IPS-20b (cell line): ENCODE measurements around the gene EIF3A.
"Not testable (repeated sequence)": the region's sequence is repeated elsewhere in the genome, so short reads cannot be mapped to it uniquely, and the experiment has no call there.

Experiments used
- H3K27ac ChIP-seq: one replicate; pipeline ENCODE4 v1.5.1; 2013; ENCODE audit warnings: low read length
- H3K27me3 ChIP-seq: 2 replicates; pipeline ENCODE4 v1.6.1; 2013; ENCODE audit warnings: mild to moderate bottlenecking, low read length, inconsistent platforms; ENCODE audit not compliant: insufficient read depth
- H3K36me3 ChIP-seq: 2 replicates; pipeline ENCODE4 v1.6.1; 2013; ENCODE audit warnings: low read depth, mild to moderate bottlenecking, inconsistent platforms, low read length, moderate library complexity; ENCODE audit not compliant: insufficient read depth
- H3K4me1 ChIP-seq: 2 replicates; pipeline ENCODE4 v1.6.1; 2013; ENCODE audit warnings: mild to moderate bottlenecking, control low read depth, inconsistent platforms, low read length, moderate library complexity; ENCODE audit not compliant: insufficient read depth
- H3K4me3 ChIP-seq: 2 replicates; pipeline ENCODE4 v1.5.1; 2013; ENCODE audit warnings: mild to moderate bottlenecking, low read length, inconsistent platforms
- H3K9ac ChIP-seq: 2 replicates; pipeline ENCODE4 v1.6.1; 2013; ENCODE audit warnings: low read depth, mild to moderate bottlenecking, inconsistent platforms, low read length, moderate library complexity
- H3K9me3 ChIP-seq: 2 replicates; pipeline ENCODE4 v1.6.1; 2013; ENCODE audit warnings: mild to moderate bottlenecking, low read depth, low read length, inconsistent platforms; ENCODE audit not compliant: insufficient read depth

The EIF3A gene

DNA sequence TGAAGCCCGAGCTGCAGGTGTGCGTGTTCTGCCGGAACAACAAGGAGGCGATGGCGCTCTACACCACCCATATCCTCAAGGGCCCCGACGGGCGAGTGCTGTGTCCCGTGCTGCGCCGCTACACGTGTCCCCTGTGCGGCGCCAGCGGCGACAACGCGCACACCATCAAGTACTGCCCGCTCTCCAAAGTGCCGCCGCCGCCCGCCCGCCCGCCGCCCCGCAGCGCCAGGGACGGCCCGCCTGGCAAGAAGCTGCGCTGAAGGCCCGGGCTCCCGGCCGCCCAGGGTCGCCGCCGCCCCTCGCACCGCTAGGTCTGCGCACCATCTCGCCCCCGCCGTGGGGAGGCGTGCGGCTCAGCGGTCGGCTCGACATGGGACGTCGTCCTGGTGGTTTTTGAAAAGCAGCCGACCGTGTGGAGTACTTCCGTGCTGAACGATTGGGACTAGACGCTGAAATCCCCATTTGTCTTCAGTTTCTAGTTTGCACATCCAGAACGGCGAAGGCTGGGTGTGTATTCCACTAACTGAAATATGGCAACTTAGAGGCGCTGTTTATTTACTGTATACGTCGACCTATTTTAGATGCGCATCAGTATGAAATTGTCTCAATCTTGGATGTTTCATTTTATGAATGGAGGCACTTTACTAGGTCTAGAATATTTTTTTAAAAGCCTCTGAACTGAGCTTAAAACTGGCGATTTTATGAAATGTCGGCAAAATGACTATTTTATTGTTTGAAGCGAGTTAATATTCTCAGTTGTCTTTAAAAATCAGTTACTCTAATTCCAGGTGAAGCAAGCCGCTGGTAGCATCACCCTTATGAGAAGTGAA is 50.0 kb downstream of the EIF3A start:
- H3K9me3 ChIP-seq = no peaks in the 10 kb centered on the region
- no peak overlapping the region for H3K27ac ChIP-seq
- H3K4me3 ChIP-seq = peak overlapping the region; percentile 69
- H3K27me3 ChIP-seq = no peaks in the 10 kb centered on the region
- H3K4me1 ChIP-seq = peaks cover 3% of the 10 kb centered on the region; the same call in 1 of the 2 replicates
- H3K36me3 ChIP-seq = peaks cover 31% of the 10 kb centered on the region
- no peak overlapping the region; the same call in 1 of the 2 replicates for H3K9ac ChIP-seq

- H3K27ac ChIP-seq = no peak within 1 kb of the TSS
- H3K9ac ChIP-seq = peak within 1 kb of the TSS; percentile 7; the same call in 1 of the 2 replicates
- H3K36me3 ChIP-seq = peaks cover 28% of the 10 kb centered on the region
- no peaks in the 10 kb centered on the region for H3K9me3 ChIP-seq
- peaks cover 3% of the 10 kb centered on the region; the same call in 1 of the 2 replicates for H3K4me1 ChIP-seq
- peak within 1 kb of the TSS; percentile 69 for H3K4me3 ChIP-seq
- H3K27me3 ChIP-seq = no peaks in the 10 kb centered on the region
These were observed 50.8 kb downstream of the EIF3A start, which contains the start of gene NANOS1 for GRCh38 chr10:119029613-119030420. Gene NANOS1, plus strand, starts transcription at chr10:119029714. Its CDS starts 88 bp downstream, at chr10:119029802.

GRCh38 chr10:119028900-119029612 is 51.6 kb downstream of the EIF3A start:
- H3K9ac ChIP-seq = peak overlapping the region; percentile 7; the same call in 1 of the 2 replicates
- peaks cover 20% of the 10 kb centered on the region for H3K36me3 ChIP-seq
- no peaks in the 10 kb centered on the region for H3K9me3 ChIP-seq
- H3K4me3 ChIP-seq = peak overlapping the region; percentile 60
- no peaks in the 10 kb centered on the region for H3K27me3 ChIP-seq
- no peak overlapping the region for H3K27ac ChIP-seq
- H3K4me1 ChIP-seq = peaks cover 3% of the 10 kb centered on the region; the same call in 1 of the 2 replicates

GRCh38 chr10:119028445-119028899 is 52.1 kb downstream of the EIF3A start:
- Histone ChIP-seq H3K4me3 (peak overlapping the region; percentile 60), H3K9ac (peak overlapping the region; percentile 7; the same call in 1 of the 2 replicates), H3K36me3 (peaks cover 14% of the 10 kb centered on the region)
- H3K27me3 ChIP-seq, H3K9me3 ChIP-seq, H3K27ac ChIP-seq, H3K4me1 ChIP-seq: not testable (repeated sequence)

DNA sequence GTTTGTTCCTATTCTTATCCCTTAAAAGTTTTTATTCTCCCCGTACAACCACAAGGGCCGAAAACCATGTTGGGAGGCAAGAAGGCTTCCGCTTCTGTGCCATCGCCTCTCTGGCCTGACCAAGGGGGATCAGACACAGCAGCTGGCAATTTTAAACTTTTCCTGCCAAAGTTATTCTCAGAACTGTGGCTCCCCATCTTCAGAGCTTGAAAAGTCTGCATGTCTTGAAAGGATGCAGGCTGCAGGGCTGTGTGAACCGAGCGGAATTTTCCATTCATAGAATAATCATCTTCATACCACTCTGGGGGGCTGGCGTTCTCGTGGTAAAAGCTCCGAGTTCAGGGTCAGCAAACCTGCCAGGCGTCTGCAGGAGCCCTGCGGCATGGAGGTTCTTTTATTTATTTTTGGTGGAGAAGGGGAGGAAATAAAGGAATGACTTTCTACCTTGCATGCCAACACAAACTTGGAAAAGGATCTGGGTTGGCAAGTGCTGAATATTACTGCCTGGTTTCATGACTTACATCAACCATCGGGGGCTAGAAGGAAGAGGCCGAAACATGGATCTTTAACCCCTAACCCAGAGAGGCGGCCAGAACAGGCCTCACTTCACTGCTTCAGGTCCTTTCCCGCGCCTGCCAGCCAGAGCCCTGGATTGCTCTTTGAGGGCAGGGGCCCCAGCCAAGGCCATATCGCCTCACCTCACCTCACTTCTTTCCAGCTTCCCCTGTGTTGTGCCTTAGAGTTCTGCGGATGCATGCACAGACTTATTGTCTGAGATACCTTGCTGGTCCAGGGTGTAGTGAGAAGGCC is 54.1 kb downstream of the EIF3A start:
- Histone ChIP-seq H3K4me1 (peaks cover 15% of the 10 kb centered on the region), H3K27ac (no peak overlapping the region)

DNA sequence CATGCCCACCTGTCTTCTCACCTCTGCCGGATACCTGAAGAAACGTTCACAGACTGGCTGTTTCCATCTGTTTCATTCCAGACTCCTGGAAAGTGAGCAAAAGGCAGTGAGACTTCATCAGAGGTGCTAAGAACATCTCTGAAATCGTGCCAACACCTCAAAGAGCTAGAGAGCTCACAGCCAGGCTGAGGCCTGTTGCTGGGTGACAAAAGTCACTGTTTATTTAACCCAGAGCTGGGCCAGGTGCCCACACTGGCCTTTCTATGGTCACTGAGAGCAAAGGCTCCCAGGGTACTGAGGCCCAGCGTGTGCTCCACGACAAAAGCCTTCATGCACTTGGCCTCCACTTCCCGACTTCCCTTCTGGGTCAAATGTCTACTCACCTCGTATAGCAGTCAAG is 54.8 kb downstream of the EIF3A start:
- Histone ChIP-seq H3K9me3 (no peaks in the 10 kb centered on the region), H3K27me3 (no peaks in the 10 kb centered on the region), H3K36me3 (no peaks in the 10 kb centered on the region), H3K27ac (no peak overlapping the region), H3K4me1 (peaks cover 12% of the 10 kb centered on the region), H3K4me3 (no peak overlapping the region), H3K9ac (no peak overlapping the region)

More for the DNA sequence above, 54.1 kb downstream of the EIF3A start:
- Histone ChIP-seq H3K9ac (no peak overlapping the region), H3K36me3 (no peaks in the 10 kb centered on the region), H3K9me3 (no peaks in the 10 kb centered on the region), H3K27me3 (no peaks in the 10 kb centered on the region), H3K4me3 (no peak overlapping the region)

GRCh38 chr10:119025336-119025735 is 55.3 kb downstream of the EIF3A start:
- no peak overlapping the region for H3K27ac ChIP-seq

GRCh38 chr10:119024882-119025281 is 55.7 kb downstream of the EIF3A start:
- H3K9ac ChIP-seq = no peak overlapping the region
- no peaks in the 10 kb centered on the region for H3K9me3 ChIP-seq
- no peaks in the 10 kb centered on the region for H3K36me3 ChIP-seq
- H3K27ac ChIP-seq = no peak overlapping the region
- H3K27me3 ChIP-seq = no peaks in the 10 kb centered on the region
- peaks cover 12% of the 10 kb centered on the region for H3K4me1 ChIP-seq
- H3K4me3 ChIP-seq = no peak overlapping the region

More at GRCh38 chr10:119025336-119025735, 55.3 kb downstream of the EIF3A start:
- Histone ChIP-seq H3K4me3 (no peak overlapping the region), H3K27me3 (no peaks in the 10 kb centered on the region), H3K9ac (no peak overlapping the region), H3K36me3 (no peaks in the 10 kb centered on the region), H3K9me3 (no peaks in the 10 kb centered on the region), H3K4me1 (peaks cover 12% of the 10 kb centered on the region)

GRCh38 chr10:119023553-119023868 is 57.1 kb downstream of the EIF3A start:
- Histone ChIP-seq H3K36me3 (no peaks in the 10 kb centered on the region), H3K9me3 (no peaks in the 10 kb centered on the region), H3K27ac (no peak overlapping the region), H3K4me3 (no peak overlapping the region), H3K9ac (no peak overlapping the region), H3K4me1 (peaks cover 12% of the 10 kb centered on the region), H3K27me3 (no peaks in the 10 kb centered on the region)

GRCh38 chr10:119022846-119023552 is 57.6 kb downstream of the EIF3A start:
- Histone ChIP-seq H3K4me1 (peaks cover 12% of the 10 kb centered on the region), H3K4me3 (no peak overlapping the region), H3K36me3 (no peaks in the 10 kb centered on the region), H3K27me3 (no peaks in the 10 kb centered on the region), H3K9me3 (no peaks in the 10 kb centered on the region), H3K27ac (no peak overlapping the region), H3K9ac (no peak overlapping the region)
